SW480 (cell line): ENCODE data around the gene CADPS2.

Experiments
- DNase-seq: peaks from one replicate; pipeline ENCODE4 v3.0.0-alpha.2; 2016; ENCODE audit warnings: low spot score

The CADPS2 gene

GRCh38 chr7:122310119-122311021, 575.9 kb downstream of the CADPS2 start:
- DNase-seq, result no peak

DNA sequence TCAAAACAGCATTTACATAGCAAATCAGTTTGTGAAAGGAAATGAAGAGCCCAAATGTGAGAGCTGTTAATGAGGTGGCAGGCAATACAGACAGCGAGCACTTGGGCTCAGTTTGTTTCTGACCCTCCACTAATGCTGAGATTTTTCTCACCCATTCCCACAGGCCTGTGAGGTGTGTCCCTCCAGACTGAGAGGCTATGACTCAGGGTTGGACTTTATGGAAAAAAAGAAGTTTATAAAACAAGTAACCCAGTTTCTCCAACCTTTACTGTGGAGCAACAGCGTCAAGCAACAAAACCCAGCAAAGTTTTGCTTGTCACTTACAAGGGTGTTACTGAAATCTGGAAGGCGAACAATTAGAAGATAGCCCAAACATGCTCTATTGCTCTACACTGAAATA, 576.8 kb downstream of the CADPS2 start:
- no peak for DNase-seq

- no peak for DNase-seq
Observed at GRCh38 chr7:122307228-122307621, 579.0 kb downstream of the CADPS2 start.

DNA sequence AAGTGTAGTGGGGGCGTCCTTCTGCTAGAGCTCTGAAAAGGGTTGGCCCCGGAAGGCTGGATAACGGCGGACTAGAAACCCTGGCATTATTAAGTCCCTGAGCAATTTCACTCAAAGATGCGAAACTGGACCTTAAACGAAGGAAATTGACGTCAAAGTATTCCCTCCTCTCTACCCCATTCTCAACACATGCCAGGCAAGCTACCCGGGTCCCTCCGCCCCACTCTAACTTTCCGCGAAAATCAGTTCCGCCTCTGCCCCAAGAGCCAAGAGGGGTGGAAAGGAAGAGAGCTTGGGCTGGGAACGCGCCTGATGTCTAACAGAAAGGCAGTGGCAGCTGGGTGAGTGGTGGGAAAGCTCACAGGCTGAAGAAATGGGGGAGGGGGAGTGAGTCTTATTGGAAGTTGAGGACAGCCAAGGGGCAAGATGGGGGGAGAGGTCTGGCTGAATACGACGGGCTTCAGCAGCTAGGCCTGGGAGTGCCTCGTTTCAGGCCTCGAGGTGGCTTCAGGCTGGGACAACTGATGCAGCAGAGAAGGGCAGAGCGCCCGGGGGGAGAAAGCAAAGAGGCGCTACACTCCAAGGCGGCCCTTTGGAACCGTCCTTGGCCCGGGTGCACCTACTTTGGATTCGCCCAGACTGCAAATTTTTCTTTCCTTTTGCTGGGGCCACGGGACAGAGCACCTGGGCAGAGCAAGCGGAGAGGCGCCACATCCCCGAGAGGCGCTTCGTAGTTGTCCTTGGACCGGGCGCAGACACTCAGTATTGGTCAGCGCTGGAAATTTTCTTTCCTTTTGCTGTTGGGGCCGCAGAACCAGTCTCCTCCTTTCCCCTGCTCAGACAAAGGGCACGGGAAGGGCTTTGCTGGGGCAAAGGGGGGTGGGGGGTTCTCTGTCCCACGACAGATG, 579.7 kb downstream of the CADPS2 start:
- DNase-seq, result no peak

- peak; percentile 41 for DNase-seq
Observed at GRCh38 chr7:122305475-122306319, 580.6 kb downstream of the CADPS2 start.

- no peak for DNase-seq
Observed at GRCh38 chr7:122304996-122305421, 581.3 kb downstream of the CADPS2 start.

DNA sequence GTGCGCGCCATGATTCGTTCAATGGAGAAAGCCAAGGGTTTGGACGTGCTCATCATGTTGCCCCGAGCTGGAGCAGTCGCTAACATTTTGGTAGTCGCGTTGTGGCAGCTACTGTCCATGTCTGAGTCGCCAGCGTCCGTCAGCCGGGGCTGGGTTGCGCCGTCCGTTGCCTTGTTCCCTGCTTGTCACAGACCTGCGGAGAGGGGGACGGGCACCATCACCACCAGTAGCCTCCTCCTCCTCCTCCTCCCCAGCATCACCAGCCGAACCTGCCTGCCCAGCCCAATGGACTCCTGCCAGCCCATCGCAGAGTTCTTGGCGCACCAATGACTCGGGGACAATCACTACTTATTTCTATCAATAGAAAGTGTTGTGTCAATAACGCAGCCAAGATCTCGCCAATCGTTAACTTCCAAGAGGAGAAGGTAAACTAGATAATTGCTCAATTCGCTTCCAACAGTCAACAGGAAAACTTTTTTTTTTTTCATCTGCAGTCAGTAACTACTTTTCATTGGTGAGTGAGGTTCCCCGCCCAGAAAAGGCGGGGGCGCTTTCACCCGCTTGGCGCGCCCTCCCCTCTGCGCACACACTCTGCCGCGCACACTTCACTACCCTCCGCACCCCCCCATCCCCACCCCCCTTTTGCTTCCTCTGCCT, 581.8 kb downstream of the CADPS2 start, which contains the start of gene FEZF1:
Gene FEZF1 (minus strand): TSS at position 432 of the 657 bp plus-strand sequence. CDS start 313 bp downstream, at position 119.
- peak; percentile 69 for DNase-seq

- no peak for DNase-seq
Observed at GRCh38 chr7:122303531-122304318, 582.5 kb downstream of the CADPS2 start.

- no peak for DNase-seq
Observed at GRCh38 chr7:122302761-122303530, 583.3 kb downstream of the CADPS2 start.

GRCh38 chr7:122301858-122302760, 584.2 kb downstream of the CADPS2 start:
- peak; percentile 27 for DNase-seq

GRCh38 chr7:122300956-122301833, 585.1 kb downstream of the CADPS2 start:
- DNase-seq, result no peak

- no peak for DNase-seq
Observed at GRCh38 chr7:122300211-122300932, 585.9 kb downstream of the CADPS2 start.

DNA sequence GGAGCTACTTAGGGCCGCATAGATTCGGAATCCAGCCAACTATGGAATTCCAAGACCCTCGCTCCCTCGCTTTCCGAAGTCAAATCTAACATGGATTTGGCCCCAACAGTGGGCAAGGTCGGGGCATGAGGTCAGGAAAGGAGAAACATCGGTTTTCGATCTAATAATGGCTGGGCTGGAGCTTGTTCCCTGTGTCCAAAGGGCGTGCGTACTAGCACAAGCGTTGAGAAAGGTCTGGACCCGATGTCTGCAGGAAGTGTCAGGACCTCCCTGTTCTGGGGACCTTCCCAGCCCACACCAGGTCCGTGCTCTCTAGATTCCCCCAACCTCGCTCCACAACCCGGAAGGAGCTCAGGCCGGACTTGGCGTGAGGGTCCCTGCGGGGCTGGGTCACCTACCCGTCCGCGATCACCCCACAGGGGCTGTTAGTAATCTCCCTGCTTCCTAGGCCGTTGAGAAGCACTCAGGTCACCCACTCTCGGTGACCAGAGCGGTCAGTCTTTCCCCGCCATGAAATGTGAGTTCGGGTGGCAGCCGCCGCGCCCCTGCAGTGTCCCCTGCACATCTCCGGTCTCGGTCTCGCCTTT, 586.5 kb downstream of the CADPS2 start:
- DNase-seq, result no peak

- DNase-seq, result no peak
Observed at GRCh38 chr7:122298618-122299017, 587.6 kb downstream of the CADPS2 start.

DNA sequence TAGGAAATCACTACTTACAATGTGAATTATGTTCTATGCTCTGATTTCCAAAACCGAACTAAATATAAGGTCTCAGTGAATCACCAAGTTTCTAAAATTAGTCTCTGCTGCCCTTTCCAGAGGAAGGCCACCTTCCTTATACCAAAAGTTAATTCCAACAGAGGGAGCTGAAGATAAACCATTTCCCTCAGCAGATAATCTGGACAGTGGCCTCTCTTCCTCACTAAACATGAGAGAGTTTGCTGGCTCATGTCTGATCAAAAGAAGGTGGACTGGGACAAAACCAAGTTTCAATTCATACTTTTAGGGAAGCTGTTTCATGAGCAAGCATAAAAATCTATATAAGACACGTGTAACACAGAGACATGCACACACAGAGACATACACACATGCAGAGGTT, 588.1 kb downstream of the CADPS2 start:
- DNase-seq, result no peak

DNA sequence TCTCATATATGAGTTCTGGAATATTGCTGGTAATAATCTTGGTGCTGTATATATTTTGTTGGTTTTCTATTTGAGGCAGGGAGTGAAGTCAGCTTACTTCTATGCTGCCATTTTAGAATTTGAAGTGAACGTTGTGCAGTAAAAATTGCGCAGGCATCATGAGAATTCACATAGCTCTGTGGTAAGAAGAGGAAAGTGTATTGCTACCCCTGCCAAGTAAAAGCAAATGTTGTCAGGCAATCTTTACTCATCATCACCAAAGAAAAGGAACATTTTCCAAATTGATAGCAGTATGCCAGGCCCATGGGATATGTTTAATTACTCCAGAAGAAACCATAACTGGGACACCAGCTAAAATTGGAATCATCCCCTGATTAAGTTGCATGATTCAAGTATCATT, 595.1 kb downstream of the CADPS2 start:
- DNase-seq, result no peak
